ENCODE results near the gene CACNA2D3. TPM values are rescaled to one million over a fixed set of nuclear protein-coding genes. Genes with fewer than 3 reads are reported as not detected.

CACNA2D3 gene
- total RNA-seq, 1 experiment from 2014 or later: not detected

DNA sequence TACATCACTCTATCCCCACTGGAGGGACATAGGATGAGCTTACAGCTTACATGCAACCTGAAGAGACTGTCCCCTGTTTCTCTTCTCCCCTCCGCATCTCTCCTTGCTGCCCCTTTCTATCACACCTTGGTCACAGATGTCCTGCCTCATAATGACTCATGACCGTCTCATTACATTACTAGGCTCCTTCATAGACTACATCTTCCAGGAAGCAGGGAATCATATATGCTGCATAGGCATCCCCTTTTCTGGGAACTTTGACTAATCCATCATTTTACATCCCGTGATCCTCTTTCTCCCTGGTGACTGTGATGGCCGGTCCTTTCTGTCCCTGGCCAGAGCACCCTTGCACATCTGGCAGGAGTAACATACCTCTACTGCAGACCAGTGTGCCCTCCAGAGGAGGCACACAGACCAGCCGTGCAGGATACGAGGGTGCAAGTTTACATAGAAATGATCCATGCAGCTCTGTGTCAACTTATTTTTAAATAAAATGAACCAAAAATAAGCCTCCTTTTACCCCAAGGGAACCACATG, 188.9 kb downstream of the CACNA2D3 start:
- DNase-seq: no peak
- H3K9me3 ChIP-seq: no peaks in the 10 kb centered on the region
- Mint-ChIP-seq H3K4me1 (ENCODE audit: low read depth, unreplicated experiment) (no peaks in the 10 kb centered on the region), H3K4me3 (ENCODE audit: unreplicated experiment) (no peak overlapping the region), H3K36me3 (ENCODE audit: insufficient read depth, unreplicated experiment) (no peaks in the 10 kb centered on the region), H3K27ac (ENCODE audit: unreplicated experiment) (no peak overlapping the region), H3K9me3 (ENCODE audit: unreplicated experiment) (no peaks in the 10 kb centered on the region), H3K27me3 (ENCODE audit: insufficient read depth, unreplicated experiment) (peaks cover 3% of the 10 kb centered on the region)
- no TSS peak for BruUV-seq (replicated peaks)
- H3K36me3 ChIP-seq (ENCODE audit: control insufficient read depth, insufficient read depth, low read length): no peaks in the 10 kb centered on the region
- no peaks in the 10 kb centered on the region for H3K27me3 ChIP-seq (replicated peaks; ENCODE audit: control insufficient read depth, insufficient read depth, low read length)
- H3K4me1 ChIP-seq: no peaks in the 10 kb centered on the region
- POLR2A ChIA-PET: no interaction called here
- no peak overlapping the region for H3K4me3 ChIP-seq (ENCODE audit: low read depth, low read length)
- intact Hi-C loops (cut with micrococcal nuclease; ENCODE audit: unreplicated experiment): no loop called here
- CTCF ChIA-PET: interaction anchor here (1.1 kb wide), 1 partner anchor 11 kb away, joined by 3 read pairs; no protein-coding TSS in a partner anchor
- TF ChIP-seq, protein P1, sequence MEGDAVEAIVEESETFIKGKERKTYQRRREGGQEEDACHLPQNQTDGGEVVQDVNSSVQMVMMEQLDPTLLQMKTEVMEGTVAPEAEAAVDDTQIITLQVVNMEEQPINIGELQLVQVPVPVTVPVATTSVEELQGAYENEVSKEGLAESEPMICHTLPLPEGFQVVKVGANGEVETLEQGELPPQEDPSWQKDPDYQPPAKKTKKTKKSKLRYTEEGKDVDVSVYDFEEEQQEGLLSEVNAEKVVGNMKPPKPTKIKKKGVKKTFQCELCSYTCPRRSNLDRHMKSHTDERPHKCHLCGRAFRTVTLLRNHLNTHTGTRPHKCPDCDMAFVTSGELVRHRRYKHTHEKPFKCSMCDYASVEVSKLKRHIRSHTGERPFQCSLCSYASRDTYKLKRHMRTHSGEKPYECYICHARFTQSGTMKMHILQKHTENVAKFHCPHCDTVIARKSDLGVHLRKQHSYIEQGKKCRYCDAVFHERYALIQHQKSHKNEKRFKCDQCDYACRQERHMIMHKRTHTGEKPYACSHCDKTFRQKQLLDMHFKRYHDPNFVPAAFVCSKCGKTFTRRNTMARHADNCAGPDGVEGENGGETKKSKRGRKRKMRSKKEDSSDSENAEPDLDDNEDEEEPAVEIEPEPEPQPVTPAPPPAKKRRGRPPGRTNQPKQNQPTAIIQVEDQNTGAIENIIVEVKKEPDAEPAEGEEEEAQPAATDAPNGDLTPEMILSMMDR (IDR thresholded peaks at IDR 0.05; ENCODE audit: insufficient read depth in 1 of 2, low read depth in 1 of 2, low read length in 1 of 2, severe bottlenecking in 1 of 2, unreplicated experiment in 1 of 2): no peak

DNA sequence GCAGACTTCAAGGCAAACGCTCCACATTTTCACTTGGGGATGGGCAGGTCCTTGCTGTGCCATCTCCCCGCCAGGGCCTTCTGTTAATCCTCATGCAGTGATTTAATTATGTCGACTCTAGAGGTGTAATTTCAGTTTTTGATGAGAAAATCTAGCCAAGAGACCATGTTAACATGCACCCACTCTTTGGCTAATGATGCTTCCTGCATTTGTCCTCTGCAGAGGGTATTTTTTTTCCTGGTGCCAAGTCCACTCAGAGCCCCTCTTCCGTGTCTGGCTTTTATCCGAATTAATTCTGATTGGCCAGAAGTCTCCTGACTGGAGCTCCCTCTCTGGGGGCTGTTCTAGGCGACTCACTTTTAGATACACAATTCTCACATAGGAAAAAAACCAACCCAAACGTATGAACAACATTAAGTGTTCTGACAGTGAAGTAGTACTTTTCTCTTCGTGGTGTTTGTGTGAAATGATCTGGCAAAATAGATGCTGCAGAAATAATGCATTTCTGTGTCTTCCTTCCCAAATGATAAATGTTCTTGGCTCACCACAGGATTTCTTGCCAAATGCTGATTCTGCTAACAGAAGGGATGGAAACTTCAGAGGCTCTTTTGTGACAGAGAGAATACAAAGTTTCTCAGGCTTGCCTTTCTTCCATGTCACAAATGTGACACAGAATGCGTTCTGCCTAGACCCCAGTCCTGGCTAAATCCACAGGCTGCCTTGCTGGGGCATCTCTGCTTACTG, 190.0 kb downstream of the CACNA2D3 start:
- H3K27me3 Mint-ChIP-seq (ENCODE audit: insufficient read depth, unreplicated experiment): peaks cover 3% of the 10 kb centered on the region
- Histone ChIP-seq H3K9me3 (no peaks in the 10 kb centered on the region), H3K4me1 (no peaks in the 10 kb centered on the region), H3K27me3 (replicated peaks; ENCODE audit: control insufficient read depth, insufficient read depth, low read length) (no peaks in the 10 kb centered on the region), H3K4me3 (ENCODE audit: low read depth, low read length) (no peak overlapping the region), H3K36me3 (ENCODE audit: control insufficient read depth, insufficient read depth, low read length) (no peaks in the 10 kb centered on the region)
- DNase-seq: no peak
- intact Hi-C loops (cut with micrococcal nuclease; ENCODE audit: unreplicated experiment): no loop called here
- H3K4me1 Mint-ChIP-seq (ENCODE audit: low read depth, unreplicated experiment): no peaks in the 10 kb centered on the region
- TF ChIP-seq, protein P1 (IDR thresholded peaks at IDR 0.05; ENCODE audit: insufficient read depth in 1 of 2, low read depth in 1 of 2, low read length in 1 of 2, severe bottlenecking in 1 of 2, unreplicated experiment in 1 of 2): no peak
- POLR2A ChIA-PET: no interaction called here
- H3K36me3 Mint-ChIP-seq (ENCODE audit: insufficient read depth, unreplicated experiment): no peaks in the 10 kb centered on the region
- no peak overlapping the region for H3K27ac Mint-ChIP-seq (ENCODE audit: unreplicated experiment)
- no peaks in the 10 kb centered on the region for H3K9me3 Mint-ChIP-seq (ENCODE audit: unreplicated experiment)
- no peak overlapping the region for H3K4me3 Mint-ChIP-seq (ENCODE audit: unreplicated experiment)
- no TSS peak for BruUV-seq (replicated peaks)
- CTCF ChIA-PET: interaction anchor here (1.1 kb wide), 1 partner anchor 10 kb away, joined by 3 read pairs; no protein-coding TSS in a partner anchor

DNA sequence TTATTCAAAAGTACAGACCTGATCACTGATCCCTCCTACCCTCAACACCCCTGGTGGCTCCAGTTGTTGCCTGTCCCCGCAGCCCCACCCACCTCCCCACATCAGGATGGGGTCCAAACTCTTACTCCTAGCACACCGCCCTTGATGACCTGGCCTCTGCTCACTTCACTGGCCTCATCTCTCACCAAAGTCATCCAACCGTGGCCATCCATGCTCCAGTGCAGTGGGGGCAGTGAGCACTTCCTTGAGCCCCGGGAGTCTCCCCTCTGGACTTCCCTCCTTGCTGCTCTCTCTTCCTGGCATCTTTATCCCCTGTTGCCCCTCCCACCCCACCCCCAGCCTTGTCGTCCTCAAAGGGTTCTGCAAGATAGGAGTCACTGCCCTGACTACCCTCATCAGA, 191.1 kb downstream of the CACNA2D3 start:
- H3K9me3 Mint-ChIP-seq (ENCODE audit: unreplicated experiment): no peaks in the 10 kb centered on the region
- no TSS peak for BruUV-seq (replicated peaks)
- no peak overlapping the region for H3K4me3 ChIP-seq (ENCODE audit: low read depth, low read length)
- no peak overlapping the region for H3K27ac Mint-ChIP-seq (ENCODE audit: unreplicated experiment)
- CTCF ChIA-PET: no interaction called here
- peaks cover 3% of the 10 kb centered on the region for H3K27me3 Mint-ChIP-seq (ENCODE audit: insufficient read depth, unreplicated experiment)
- no peaks in the 10 kb centered on the region for H3K9me3 ChIP-seq
- intact Hi-C loops (cut with micrococcal nuclease; ENCODE audit: unreplicated experiment): no loop called here
- DNase-seq: no peak
- H3K4me3 Mint-ChIP-seq (ENCODE audit: unreplicated experiment): no peak overlapping the region
- TF ChIP-seq, protein P1 (IDR thresholded peaks at IDR 0.05; ENCODE audit: insufficient read depth in 1 of 2, low read depth in 1 of 2, low read length in 1 of 2, severe bottlenecking in 1 of 2, unreplicated experiment in 1 of 2): no peak
- no peaks in the 10 kb centered on the region for H3K27me3 ChIP-seq (replicated peaks; ENCODE audit: control insufficient read depth, insufficient read depth, low read length)
- no peaks in the 10 kb centered on the region for H3K36me3 ChIP-seq (ENCODE audit: control insufficient read depth, insufficient read depth, low read length)
- no peaks in the 10 kb centered on the region for H3K4me1 ChIP-seq
- no peaks in the 10 kb centered on the region for H3K4me1 Mint-ChIP-seq (ENCODE audit: low read depth, unreplicated experiment)
- no peaks in the 10 kb centered on the region for H3K36me3 Mint-ChIP-seq (ENCODE audit: insufficient read depth, unreplicated experiment)
- POLR2A ChIA-PET: no interaction called here

Data from Caco-2 (cell line).